H9 (cell line): ENCODE results near the gene INO80. TPM values are rescaled to one million over a fixed set of nuclear protein-coding genes. Genes with fewer than 3 reads are reported as not detected.

Experiments
- DNase-seq: peaks from one replicate; pipeline ENCODE4 v3.0.0-alpha.2; 2017
- H2AFZ ChIP-seq: one replicate; pipeline ENCODE4 v1.6.1; 2013; ENCODE audit warnings: mild to moderate bottlenecking, low read length, control low read depth, moderate library complexity
- H2AK5ac ChIP-seq: 2 replicates; pipeline ENCODE4 v1.6.1; 2013; ENCODE audit warnings: low read length, control low read depth, mixed read lengths; ENCODE audit not compliant: insufficient read length
- H2BK120ac ChIP-seq: one replicate; pipeline ENCODE4 v1.6.1; 2013; ENCODE audit warnings: low read depth, mild to moderate bottlenecking, low read length, control low read depth, inconsistent platforms; ENCODE audit not compliant: poor library complexity, severe bottlenecking
- H2BK12ac ChIP-seq: 2 replicates; pipeline ENCODE4 v1.6.1; 2013; ENCODE audit warnings: low read length, control low read depth, mixed read lengths, low read depth; ENCODE audit not compliant: insufficient read length
- H2BK15ac ChIP-seq: 2 replicates; pipeline ENCODE4 v1.6.1; 2013; ENCODE audit warnings: low read depth, low read length, control low read depth
- H2BK20ac ChIP-seq: one replicate; pipeline ENCODE4 v1.6.1; 2013; ENCODE audit warnings: low read depth, mild to moderate bottlenecking, low read length, control low read depth, inconsistent platforms; ENCODE audit not compliant: poor library complexity, severe bottlenecking
- H2BK5ac ChIP-seq: 2 replicates; pipeline ENCODE4 v1.6.1; 2013; ENCODE audit warnings: low read length, control low read depth, mixed read lengths; ENCODE audit not compliant: insufficient read length
- H3K14ac ChIP-seq: 2 replicates; pipeline ENCODE4 v1.6.1; 2013; ENCODE audit warnings: low read length, control low read depth; ENCODE audit not compliant: insufficient read depth
- H3K18ac ChIP-seq: 2 replicates; pipeline ENCODE4 v1.6.1; 2013; ENCODE audit warnings: low read depth, mild to moderate bottlenecking, mixed read lengths, low read length, control low read depth; ENCODE audit not compliant: insufficient read length
- H3K23ac ChIP-seq: 2 replicates; pipeline ENCODE4 v1.6.1; 2013; ENCODE audit warnings: low read length, control low read depth, mixed read lengths, low read depth; ENCODE audit not compliant: insufficient read length
- H3K23me2 ChIP-seq: 2 replicates; pipeline ENCODE4 v1.6.1; 2013; ENCODE audit warnings: low read depth, mild to moderate bottlenecking, mixed read lengths, low read length, control low read depth; ENCODE audit not compliant: insufficient read length, poor library complexity, severe bottlenecking
- H3K27ac ChIP-seq: 2 replicates; pipeline ENCODE4 v1.5.1; 2013; ENCODE audit warnings: low read length, control low read depth, mixed read lengths, low read depth; ENCODE audit not compliant: insufficient read length
- H3K27me3 ChIP-seq: 2 replicates; pipeline ENCODE4 v1.6.1; 2013; ENCODE audit warnings: low read length, control low read depth, inconsistent platforms; ENCODE audit not compliant: insufficient read depth
- H3K4ac ChIP-seq: 2 replicates; pipeline ENCODE4 v1.6.1; 2013; ENCODE audit warnings: low read depth, mild to moderate bottlenecking, control low read depth, inconsistent platforms, low read length, moderate library complexity
- H3K4me1 ChIP-seq: 2 replicates; pipeline ENCODE4 v1.6.1; 2013; ENCODE audit warnings: low read length, control low read depth, inconsistent platforms; ENCODE audit not compliant: insufficient read depth
- H3K4me2 ChIP-seq: 2 replicates; pipeline ENCODE4 v1.6.1; 2013; ENCODE audit warnings: low read length, control low read depth, mixed read lengths; ENCODE audit not compliant: insufficient read length, insufficient read depth
- H3K56ac ChIP-seq: 2 replicates; pipeline ENCODE4 v1.6.1; 2013; ENCODE audit warnings: low read depth, mild to moderate bottlenecking, mixed read lengths, low read length, control low read depth; ENCODE audit not compliant: insufficient read length
- H3K79me1 ChIP-seq: 2 replicates; pipeline ENCODE4 v1.6.1; 2013; ENCODE audit warnings: low read depth, mild to moderate bottlenecking, moderate library complexity, low read length, control low read depth, inconsistent platforms; ENCODE audit not compliant: insufficient read depth, poor library complexity, severe bottlenecking
- H3K79me2 ChIP-seq: 2 replicates; pipeline ENCODE4 v1.6.1; 2013; ENCODE audit warnings: low read length, control low read depth, inconsistent platforms; ENCODE audit not compliant: insufficient read depth
- H3K9ac ChIP-seq: 2 replicates; pipeline ENCODE4 v1.6.1; 2013; ENCODE audit warnings: low read length, control low read depth, mixed read lengths; ENCODE audit not compliant: insufficient read length; ENCODE audit errors: extremely low read depth
- H3K9me3 ChIP-seq: one replicate; pipeline ENCODE4 v1.6.1; 2013; ENCODE audit warnings: low read depth, low read length, inconsistent platforms; ENCODE audit not compliant: control insufficient read depth
- H3T11ph ChIP-seq: one replicate; pipeline ENCODE4 v1.6.1; 2013; ENCODE audit warnings: mild to moderate bottlenecking, low read length, control low read depth, inconsistent platforms
- H4K20me1 ChIP-seq: one replicate; pipeline ENCODE4 v1.6.1; 2013; ENCODE audit not compliant: control insufficient read depth, insufficient read length, insufficient read depth
- H4K5ac ChIP-seq: 2 replicates; pipeline ENCODE4 v1.6.1; 2013; ENCODE audit warnings: low read depth, mild to moderate bottlenecking, mixed read lengths, low read length, control low read depth; ENCODE audit not compliant: insufficient read length
- H4K8ac ChIP-seq: replicated peaks from 2 replicates; pipeline ENCODE4 v1.6.1; 2013; ENCODE audit warnings: low read length, control low read depth, mixed read lengths, low read depth; ENCODE audit not compliant: insufficient read length
- H4K91ac ChIP-seq: 2 replicates; pipeline ENCODE4 v1.6.1; 2013; ENCODE audit warnings: low read depth, mild to moderate bottlenecking, moderate library complexity, mixed read lengths, low read length, control low read depth; ENCODE audit not compliant: insufficient read length
- H3K27ac Mint-ChIP-seq, 3 experiments: 2 replicates in 2 of 3; 3 replicates in 1 of 3; pipeline ENCODE4 v1.8.0; 2020 to 2021; ENCODE audit warnings: mixed read lengths in 3 of 3, mild to moderate bottlenecking in 1 of 3, moderate library complexity in 1 of 3
- H3K27me3 Mint-ChIP-seq: 2 replicates; pipeline ENCODE4 v1.8.0; 2021; ENCODE audit warnings: low read depth, mild to moderate bottlenecking, moderate library complexity, mixed read lengths
- H3K36me3 Mint-ChIP-seq, 3 experiments: 2 replicates in 2 of 3; 3 replicates in 1 of 3; pipeline ENCODE4 v1.8.0; 2020 to 2021; ENCODE audit warnings: low read depth in 3 of 3, mixed read lengths in 3 of 3; ENCODE audit not compliant: insufficient read depth in 1 of 3
- H3K4me1 Mint-ChIP-seq, 2 experiments: 2 replicates each; pipeline ENCODE4 v1.8.0; 2020; ENCODE audit warnings: mixed read lengths in 2 of 2
- H3K4me3 Mint-ChIP-seq, 2 experiments: 2 replicates in 1 of 2; 3 replicates in 1 of 2; pipeline ENCODE4 v1.8.0; 2020 to 2021; ENCODE audit warnings: mild to moderate bottlenecking in 2 of 2, mixed read lengths in 2 of 2, moderate library complexity in 1 of 2
- H3K9me3 Mint-ChIP-seq, 2 experiments: 2 replicates in 1 of 2; 3 replicates in 1 of 2; pipeline ENCODE4 v1.8.0; 2020; ENCODE audit warnings: mild to moderate bottlenecking in 2 of 2, mixed read lengths in 2 of 2, moderate library complexity in 1 of 2
- WGBS: extraction: QIAGEN DNeasy Blood & Tissue Kit; methylation state at CpG from one replicate; pipeline ENCODE4 v1.1.7; 2013; ENCODE audit warnings: missing lambda C conversion rate, low lambda C conversion rate, mixed read lengths; ENCODE audit not compliant: insufficient read length; ENCODE audit errors: extremely low coverage; 5-methylcytosine and 5-hydroxymethylcytosine counted together
- total RNA-seq: library from RNA; stranded (reverse); gene quantifications from 2 replicates; pipeline ENCODE4 v1.2.1, GENCODE V29; 2021
- TF ChIP-seq, protein P1 (sequence below): fragments of 200-600 bp; sonication (generic); conservative IDR thresholded peaks from 3 replicates; pipeline ENCODE4 v1.8.0; 2021; ENCODE audit warnings: antibody characterized with exemption, mild to moderate bottlenecking

Gene INO80
- total RNA-seq, 1 experiment from 2014 or later = 29.2 TPM

- no CpG with 5 or more reads among the region's 2 CpGs for WGBS
- no peaks in the 10 kb centered on the region for H3K9me3 Mint-ChIP-seq
- H3K4me2 ChIP-seq = no peak overlapping the region
Observed at GRCh38 chr15:41011055-41011815, 104.8 kb downstream of the INO80 start.

More at GRCh38 chr15:41011055-41011815, 104.8 kb downstream of the INO80 start:
- Histone ChIP-seq H2BK20ac (no peak overlapping the region), H3K79me1 (no peaks in the 10 kb centered on the region), H3K4ac (no peak overlapping the region), H4K91ac (no peak overlapping the region), H4K5ac (no peak overlapping the region), H3K23ac (no peak overlapping the region), H3K9me3 (no peaks in the 10 kb centered on the region), H3K23me2 (no peaks in the 10 kb centered on the region), H2AK5ac (no peak overlapping the region), H3K27me3 (no peaks in the 10 kb centered on the region), H4K8ac (no peak overlapping the region), H2BK15ac (no peak overlapping the region), H3T11ph (no peak overlapping the region), H3K4me1 (no peaks in the 10 kb centered on the region), H3K27ac (no peak overlapping the region), H3K56ac (no peak overlapping the region), H3K14ac (no peak overlapping the region), H2BK120ac (no peak overlapping the region), H2BK5ac (no peak overlapping the region), H3K18ac (no peak overlapping the region), H3K9ac (no peak overlapping the region), H4K20me1 (no peaks in the 10 kb centered on the region), H3K79me2 (no peaks in the 10 kb centered on the region), H2AFZ (no peak overlapping the region), H2BK12ac (no peak overlapping the region)
- Mint-ChIP-seq H3K36me3 (peaks cover 11 to 37% (median 17%) of the 10 kb centered on the region in 3 experiments; a peak in 5 of 7 replicates), H3K27ac (no peak overlapping the region), H3K4me1 (no peaks in the 10 kb centered on the region), H3K27me3 (no peaks in the 10 kb centered on the region), H3K4me3 (no peak overlapping the region)
- TF ChIP-seq, protein P1, sequence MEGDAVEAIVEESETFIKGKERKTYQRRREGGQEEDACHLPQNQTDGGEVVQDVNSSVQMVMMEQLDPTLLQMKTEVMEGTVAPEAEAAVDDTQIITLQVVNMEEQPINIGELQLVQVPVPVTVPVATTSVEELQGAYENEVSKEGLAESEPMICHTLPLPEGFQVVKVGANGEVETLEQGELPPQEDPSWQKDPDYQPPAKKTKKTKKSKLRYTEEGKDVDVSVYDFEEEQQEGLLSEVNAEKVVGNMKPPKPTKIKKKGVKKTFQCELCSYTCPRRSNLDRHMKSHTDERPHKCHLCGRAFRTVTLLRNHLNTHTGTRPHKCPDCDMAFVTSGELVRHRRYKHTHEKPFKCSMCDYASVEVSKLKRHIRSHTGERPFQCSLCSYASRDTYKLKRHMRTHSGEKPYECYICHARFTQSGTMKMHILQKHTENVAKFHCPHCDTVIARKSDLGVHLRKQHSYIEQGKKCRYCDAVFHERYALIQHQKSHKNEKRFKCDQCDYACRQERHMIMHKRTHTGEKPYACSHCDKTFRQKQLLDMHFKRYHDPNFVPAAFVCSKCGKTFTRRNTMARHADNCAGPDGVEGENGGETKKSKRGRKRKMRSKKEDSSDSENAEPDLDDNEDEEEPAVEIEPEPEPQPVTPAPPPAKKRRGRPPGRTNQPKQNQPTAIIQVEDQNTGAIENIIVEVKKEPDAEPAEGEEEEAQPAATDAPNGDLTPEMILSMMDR = no peak
- DNase-seq = no peak
